ENCODE data around the gene RRAS2.

- TF ChIP-seq CTCF (conservative IDR thresholded peaks at IDR 0.05 in 1 of 2, IDR thresholded peaks at IDR 0.05 in 1 of 2; ENCODE audit: extremely low read depth in 1 of 2, insufficient read depth in 1 of 2, low read depth in 1 of 2, low read length in 2 of 2) (peak; percentile 85 to 93), EZH2 (IDR thresholded peaks at IDR 0.05; ENCODE audit: borderline replicate concordance, low read length) (no peak)
Measured at GRCh38 chr11:14300661-14301304, 58.2 kb downstream of the RRAS2 start.
